Measurements from ENCODE around the gene SFXN4. TPM values are rescaled to one million over a fixed set of nuclear protein-coding genes. Genes with fewer than 3 reads are reported as not detected.

Gene SFXN4, protein sequence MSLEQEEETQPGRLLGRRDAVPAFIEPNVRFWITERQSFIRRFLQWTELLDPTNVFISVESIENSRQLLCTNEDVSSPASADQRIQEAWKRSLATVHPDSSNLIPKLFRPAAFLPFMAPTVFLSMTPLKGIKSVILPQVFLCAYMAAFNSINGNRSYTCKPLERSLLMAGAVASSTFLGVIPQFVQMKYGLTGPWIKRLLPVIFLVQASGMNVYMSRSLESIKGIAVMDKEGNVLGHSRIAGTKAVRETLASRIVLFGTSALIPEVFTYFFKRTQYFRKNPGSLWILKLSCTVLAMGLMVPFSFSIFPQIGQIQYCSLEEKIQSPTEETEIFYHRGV
- total RNA-seq, result 10 to 100 TPM; 48.2 to 52.3 TPM
- polyA plus RNA-seq, result 18.6 TPM

DNA sequence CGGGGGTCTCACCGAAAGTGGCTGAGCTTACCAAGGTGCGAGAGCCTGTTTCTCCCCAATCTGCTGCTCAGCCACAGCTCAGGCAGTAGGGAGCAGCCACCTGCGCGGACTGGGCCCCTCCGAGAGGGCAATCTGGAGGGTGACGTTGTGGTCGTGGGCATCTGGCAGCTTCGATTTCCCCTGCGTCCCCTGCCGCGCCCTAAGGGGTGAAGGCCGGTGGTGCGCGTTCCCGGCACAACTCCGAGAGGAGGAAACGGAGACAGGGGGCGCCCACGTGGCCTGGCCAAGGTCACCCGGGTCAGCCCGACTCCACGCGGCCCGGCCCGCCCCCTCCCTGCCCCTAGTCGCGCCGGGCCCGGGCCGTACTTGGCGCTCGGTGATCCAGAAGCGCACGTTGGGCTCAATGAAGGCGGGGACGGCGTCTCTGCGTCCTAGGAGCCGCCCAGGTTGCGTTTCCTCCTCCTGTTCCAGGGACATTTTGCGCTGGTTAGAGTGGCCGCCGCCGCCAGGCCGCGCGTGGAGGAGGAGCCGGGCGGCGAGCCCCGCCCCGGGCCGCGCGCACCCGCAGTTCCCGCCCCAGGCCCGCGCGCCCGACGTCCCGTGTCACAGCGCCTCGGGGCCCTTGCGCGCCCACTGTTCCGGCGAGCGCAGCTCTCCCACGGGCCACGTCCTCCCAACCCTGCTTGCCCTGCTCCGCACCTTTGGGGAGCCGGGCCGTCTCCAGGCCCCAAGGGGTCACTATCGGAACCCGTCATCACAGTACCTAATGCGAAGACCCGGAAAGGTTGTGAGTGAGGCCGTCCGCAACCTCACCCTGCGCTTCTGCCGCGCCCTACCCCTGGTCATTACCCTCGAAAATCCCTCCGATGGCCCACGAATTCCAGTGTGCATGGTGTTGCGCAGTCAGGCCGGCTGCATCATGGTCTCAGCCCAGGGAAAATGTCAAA lies at the start of gene SFXN4:
TSS of gene SFXN4 (minus strand) at position 544 of the 947 bp plus-strand sequence. CDS start at position 477, 67 bp downstream.
- no peaks in the 10 kb centered on the region for H3K9me3 Mint-ChIP-seq
- peaks cover 9% of the 10 kb centered on the region for H3K36me3 ChIP-seq (ENCODE audit: insufficient read depth, low read length)
- ChIA-PET POLR2A (interaction anchor here (0.6 to 1.9 kb wide), 5 partner anchors 14 to 377 kb away, joined by 3 to 9 read pairs (median 5); partner anchors contain the start of genes DENND10, GRK5 and RGS10), CTCF (interaction anchor here (2.2 kb wide), 1 partner anchor 41 kb away, joined by 7 read pairs; the partner anchor contains the start of gene GRK5)
- H3K4me1 ChIP-seq (ENCODE audit: insufficient read depth, low read length), result peaks cover 16% of the 10 kb centered on the region
- peak within 1 kb of the TSS; percentile 83 to 94 (median 92) for H3K4me3 Mint-ChIP-seq
- peak; percentile 71 to 84 (median 83) for DNase-seq
- H3K27ac ChIP-seq (ENCODE audit: low read depth, low read length), result peak within 1 kb of the TSS; percentile 72
- H3K9me3 ChIP-seq (ENCODE audit: low read length), result no peaks in the 10 kb centered on the region
- peaks cover 5 to 55% (median 17%) of the 10 kb centered on the region in 3 donors for H3K36me3 Mint-ChIP-seq
- peaks cover 25 to 45% (median 25%) of the 10 kb centered on the region in 3 donors for H3K4me1 Mint-ChIP-seq
- no peaks in the 10 kb centered on the region for H3K27me3 ChIP-seq (ENCODE audit: insufficient read depth, low read length, poor library complexity, severe bottlenecking)
- H3K4me3 ChIP-seq (ENCODE audit: low read length), result peak within 1 kb of the TSS; percentile 91
- peaks cover 0 to 1% of the 10 kb centered on the region in 2 donors for H3K27me3 Mint-ChIP-seq
- H3K27ac Mint-ChIP-seq, result peak within 1 kb of the TSS; percentile 81 to 97 (median 95)

DNA sequence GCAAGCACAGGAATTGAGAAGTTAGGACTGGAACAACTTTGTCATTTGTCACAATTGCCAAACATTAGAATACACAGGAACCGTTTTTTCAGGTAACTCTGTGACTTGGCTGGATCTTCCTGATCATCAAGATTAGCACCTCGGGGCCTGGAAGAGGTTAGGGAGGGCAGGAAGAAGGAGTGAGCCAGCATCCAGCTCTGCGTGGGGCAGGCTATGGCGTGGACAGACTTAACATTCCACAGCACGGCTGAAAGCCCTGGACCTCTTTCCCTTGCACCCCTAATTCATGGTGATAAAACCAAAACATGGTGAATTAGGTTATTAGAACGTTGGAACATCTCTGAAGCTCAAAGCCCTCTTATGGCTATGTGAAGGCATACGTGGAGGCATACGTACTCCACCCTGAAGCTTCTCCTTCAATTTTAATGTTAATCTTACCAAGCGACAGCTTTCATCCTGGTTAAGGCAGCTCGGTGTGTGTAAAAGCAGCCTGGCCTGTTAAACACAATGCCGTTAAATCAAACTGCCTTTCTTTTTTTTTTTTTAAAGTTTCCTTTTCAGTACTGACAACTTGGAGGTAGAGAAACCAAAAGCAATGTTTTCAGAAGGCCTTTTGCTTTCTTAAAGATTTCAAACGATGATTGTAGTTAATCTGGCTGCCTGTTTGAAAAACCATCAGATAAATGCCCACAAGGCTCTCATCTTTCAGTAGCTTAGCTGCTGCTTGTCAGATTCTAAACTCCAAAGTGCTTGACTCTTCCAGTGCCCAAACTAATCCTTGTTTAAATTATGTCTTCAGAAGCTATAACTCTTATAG lies 46.3 kb upstream of the SFXN4 start:
- ChIA-PET POLR2A (interaction anchor here (1.1 to 1.4 kb wide), 2 partner anchors 58 to 90 kb away, joined by 4 read pairs; no protein-coding TSS in a partner anchor), CTCF (interaction anchor here (0.8 to 8.6 kb wide), 4 partner anchors 11 to 233 kb away, joined by 3 to 112 read pairs (median 4); no protein-coding TSS in a partner anchor)
- Mint-ChIP-seq H3K4me1 (peaks cover 44 to 68% (median 50%) of the 10 kb centered on the region in 3 donors), H3K27me3 (peaks cover 0 to 2% of the 10 kb centered on the region in 2 donors), H3K36me3 (peaks cover 0 to 4% (median 0%) of the 10 kb centered on the region in 3 donors), H3K9me3 (no peaks in the 10 kb centered on the region), H3K4me3 (peak overlapping the region in 6 of 7 donors; percentile 42 to 77 (median 66)), H3K27ac (peak overlapping the region; percentile 88 to 93 (median 89))
- Histone ChIP-seq H3K4me3 (ENCODE audit: low read length) (peak overlapping the region; percentile 32), H3K9me3 (ENCODE audit: low read length) (no peaks in the 10 kb centered on the region), H3K4me1 (ENCODE audit: insufficient read depth, low read length) (peaks cover 54% of the 10 kb centered on the region), H3K36me3 (ENCODE audit: insufficient read depth, low read length) (no peaks in the 10 kb centered on the region), H3K27me3 (ENCODE audit: insufficient read depth, low read length, poor library complexity, severe bottlenecking) (no peaks in the 10 kb centered on the region), H3K27ac (ENCODE audit: low read depth, low read length) (peak overlapping the region; percentile 51)
- DNase-seq, result peak in 2 of 5 donors; percentile 40 to 61

DNA sequence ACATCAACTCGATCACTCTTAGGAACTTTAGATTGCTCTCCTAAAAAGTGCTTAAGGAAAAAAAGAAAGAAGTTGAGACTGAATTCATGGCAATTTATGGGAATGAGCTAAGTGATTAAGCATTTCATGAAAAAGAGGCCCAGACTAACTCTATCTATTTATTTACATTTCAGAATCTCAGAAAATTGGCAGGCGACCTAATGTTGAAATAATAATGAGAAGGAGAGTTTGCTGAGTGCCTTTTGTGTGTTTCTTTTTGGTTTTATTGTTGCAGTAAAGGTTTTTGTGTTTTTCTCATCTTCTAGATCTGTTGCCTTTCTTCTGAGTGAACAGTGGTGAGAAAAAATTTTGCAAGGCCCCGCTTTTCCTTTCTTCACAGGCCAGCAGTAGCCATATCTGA lies 45.7 kb upstream of the SFXN4 start:
- peak overlapping the region in 4 of 7 donors; percentile 54 to 76 (median 66) for H3K4me3 Mint-ChIP-seq
- no peaks in the 10 kb centered on the region for H3K9me3 Mint-ChIP-seq
- Histone ChIP-seq H3K27ac (ENCODE audit: low read depth, low read length) (no peak overlapping the region), H3K27me3 (ENCODE audit: insufficient read depth, low read length, poor library complexity, severe bottlenecking) (no peaks in the 10 kb centered on the region), H3K4me3 (ENCODE audit: low read length) (peak overlapping the region; percentile 32), H3K4me1 (ENCODE audit: insufficient read depth, low read length) (peaks cover 58% of the 10 kb centered on the region), H3K36me3 (ENCODE audit: insufficient read depth, low read length) (no peaks in the 10 kb centered on the region), H3K9me3 (ENCODE audit: low read length) (no peaks in the 10 kb centered on the region)
- peaks cover 0 to 6% (median 0%) of the 10 kb centered on the region in 3 donors for H3K36me3 Mint-ChIP-seq
- peaks cover 0 to 2% of the 10 kb centered on the region in 2 donors for H3K27me3 Mint-ChIP-seq
- H3K27ac Mint-ChIP-seq, result peak overlapping the region in 7 of 8 donors; percentile 66 to 93 (median 89)
- peaks cover 46 to 73% (median 54%) of the 10 kb centered on the region in 3 donors for H3K4me1 Mint-ChIP-seq
- ChIA-PET CTCF (interaction anchor here (1.5 to 8.6 kb wide), 2 partner anchors 94 to 207 kb away, joined by 5 to 112 read pairs; no protein-coding TSS in a partner anchor), POLR2A (interaction anchor here (1.1 to 1.4 kb wide), 2 partner anchors 58 to 91 kb away, joined by 4 read pairs; no protein-coding TSS in a partner anchor)
- DNase-seq, result no peak

DNA sequence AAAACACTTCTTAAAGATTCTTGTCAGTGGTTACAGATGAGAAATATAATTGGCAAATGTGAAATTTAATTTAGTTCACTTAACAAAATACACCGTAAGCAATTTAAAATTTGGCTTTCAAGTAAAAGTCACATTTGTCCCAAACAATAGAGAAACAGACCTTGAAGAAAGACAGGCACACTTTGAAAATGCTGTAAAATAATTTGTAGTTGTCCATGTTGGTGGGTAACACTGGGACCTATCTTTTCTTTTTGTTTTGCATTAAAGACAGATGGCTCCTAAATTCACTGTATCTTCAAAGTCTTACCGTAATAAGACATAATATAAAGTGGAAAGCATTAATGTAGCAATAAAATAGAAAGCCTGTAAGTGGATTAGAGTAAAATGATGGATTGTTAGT lies 45.1 kb upstream of the SFXN4 start:
- no peak overlapping the region for H3K27ac ChIP-seq (ENCODE audit: low read depth, low read length)
- no peak overlapping the region for H3K4me3 Mint-ChIP-seq

DNA sequence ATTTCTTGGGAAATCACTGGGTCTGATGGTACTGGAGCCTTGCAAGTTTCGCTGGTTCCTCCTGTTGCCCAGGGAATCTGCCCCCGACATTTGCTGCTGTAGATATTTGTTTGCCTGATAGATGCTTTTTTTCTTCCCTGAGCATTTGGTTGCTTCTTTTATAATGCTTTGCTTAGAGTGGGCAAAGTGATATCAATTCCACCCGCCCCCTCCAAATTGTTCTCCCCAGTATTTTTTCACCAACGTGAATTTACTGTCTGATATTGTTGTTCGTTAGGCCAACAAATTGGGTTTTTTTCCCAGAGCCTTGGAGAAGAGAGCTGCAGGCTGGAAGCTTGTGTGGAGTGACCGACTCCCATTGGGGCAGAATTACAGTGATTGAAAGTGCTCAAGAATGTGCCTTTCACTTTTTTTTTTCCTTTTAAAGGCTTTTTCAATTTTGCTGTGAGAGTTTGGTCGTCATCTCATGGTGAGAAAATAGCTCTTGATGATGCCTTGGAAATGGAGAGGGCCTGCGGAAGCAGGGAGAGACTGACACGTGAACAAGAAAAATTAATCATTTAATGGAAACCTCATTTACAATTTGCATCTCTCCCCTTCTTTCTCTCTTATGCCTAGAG lies 44.3 kb upstream of the SFXN4 start:
- Mint-ChIP-seq H3K4me1 (peaks cover 49 to 72% (median 59%) of the 10 kb centered on the region in 3 donors), H3K36me3 (peaks cover 0 to 6% (median 0%) of the 10 kb centered on the region in 3 donors), H3K27me3 (peaks cover 0 to 2% of the 10 kb centered on the region in 2 donors), H3K27ac (peak overlapping the region in 7 of 8 donors; percentile 66 to 97 (median 90)), H3K4me3 (peak overlapping the region; percentile 87 to 99 (median 94)), H3K9me3 (no peaks in the 10 kb centered on the region)
- Histone ChIP-seq H3K27ac (ENCODE audit: low read depth, low read length) (no peak overlapping the region), H3K4me3 (ENCODE audit: low read length) (peak overlapping the region; percentile 78), H3K27me3 (ENCODE audit: insufficient read depth, low read length, poor library complexity, severe bottlenecking) (no peaks in the 10 kb centered on the region), H3K4me1 (ENCODE audit: insufficient read depth, low read length) (peaks cover 59% of the 10 kb centered on the region), H3K36me3 (ENCODE audit: insufficient read depth, low read length) (no peaks in the 10 kb centered on the region), H3K9me3 (ENCODE audit: low read length) (no peaks in the 10 kb centered on the region)
- ChIA-PET CTCF (interaction anchor here (0.7 to 8.6 kb wide), 19 partner anchors 8 to 285 kb away, joined by 3 to 112 read pairs (median 4); no protein-coding TSS in a partner anchor), POLR2A (interaction anchor here (0.6 to 1.6 kb wide), 5 partner anchors 92 to 331 kb away, joined by 3 to 13 read pairs (median 3); no protein-coding TSS in a partner anchor)
- DNase-seq, result no peak

More for the DNA sequence above, 45.1 kb upstream of the SFXN4 start:
- Histone ChIP-seq H3K4me1 (ENCODE audit: insufficient read depth, low read length) (peaks cover 64% of the 10 kb centered on the region), H3K4me3 (ENCODE audit: low read length) (no peak overlapping the region), H3K36me3 (ENCODE audit: insufficient read depth, low read length) (no peaks in the 10 kb centered on the region), H3K9me3 (ENCODE audit: low read length) (no peaks in the 10 kb centered on the region), H3K27me3 (ENCODE audit: insufficient read depth, low read length, poor library complexity, severe bottlenecking) (no peaks in the 10 kb centered on the region)
- H3K9me3 Mint-ChIP-seq, result no peaks in the 10 kb centered on the region
- ChIA-PET POLR2A (interaction anchor here (0.7 to 1.1 kb wide), 2 partner anchors 92 to 234 kb away, joined by 3 to 4 read pairs; no protein-coding TSS in a partner anchor), CTCF (interaction anchor here (1.5 to 8.6 kb wide), 4 partner anchors 12 to 207 kb away, joined by 5 to 112 read pairs (median 8); no protein-coding TSS in a partner anchor)
- peaks cover 49 to 76% (median 59%) of the 10 kb centered on the region in 3 donors for H3K4me1 Mint-ChIP-seq
- DNase-seq, result no peak
- peak overlapping the region in 3 of 8 donors; percentile 6 to 90 (median 89) for H3K27ac Mint-ChIP-seq
- peaks cover 0 to 2% of the 10 kb centered on the region in 2 donors for H3K27me3 Mint-ChIP-seq
- peaks cover 0 to 6% (median 0%) of the 10 kb centered on the region in 3 donors for H3K36me3 Mint-ChIP-seq

DNA sequence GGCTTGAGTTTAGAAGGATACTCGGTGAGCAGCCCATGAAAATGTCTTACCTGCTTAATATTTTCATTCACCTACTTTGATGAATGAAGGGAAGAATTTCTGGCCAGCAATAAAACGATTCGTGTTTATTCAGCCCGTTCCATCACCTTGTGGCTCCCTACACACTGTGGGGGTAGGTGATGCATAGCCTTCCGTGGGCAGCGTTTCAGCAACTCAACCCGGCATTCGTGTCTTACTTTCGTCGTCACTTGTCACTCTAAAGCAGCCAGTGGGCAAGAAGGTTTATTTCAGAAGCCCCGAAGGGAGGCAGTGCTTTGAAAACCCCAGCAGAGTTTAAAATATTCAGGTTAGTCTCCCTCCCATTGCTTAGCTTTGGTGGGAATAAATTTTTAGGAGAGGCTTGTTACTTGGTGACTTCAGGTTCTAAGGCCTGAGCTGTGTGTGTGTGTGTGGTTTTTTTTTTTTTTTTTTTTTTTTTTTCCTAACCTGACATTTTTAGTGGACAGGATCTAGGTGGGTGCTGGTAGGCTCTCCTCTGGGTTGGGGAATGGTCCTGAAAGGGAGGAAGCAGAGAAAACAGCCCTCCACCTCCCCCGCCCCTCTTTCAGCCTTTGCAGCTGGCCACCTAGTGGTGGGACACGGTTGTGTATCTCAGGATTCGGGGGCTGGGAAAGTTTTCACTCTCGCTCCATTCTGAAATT lies 43.7 kb upstream of the SFXN4 start:
- peaks cover 53% of the 10 kb centered on the region for H3K4me1 ChIP-seq (ENCODE audit: insufficient read depth, low read length)
- Mint-ChIP-seq H3K4me1 (peaks cover 48 to 66% (median 57%) of the 10 kb centered on the region in 3 donors), H3K36me3 (peaks cover 0 to 6% (median 0%) of the 10 kb centered on the region in 3 donors), H3K27ac (peak overlapping the region; percentile 19 to 97 (median 89)), H3K9me3 (no peaks in the 10 kb centered on the region), H3K27me3 (peaks cover 0 to 2% of the 10 kb centered on the region in 2 donors), H3K4me3 (peak overlapping the region; percentile 87 to 99 (median 94))
- no peaks in the 10 kb centered on the region for H3K9me3 ChIP-seq (ENCODE audit: low read length)
- peak overlapping the region; percentile 78 for H3K4me3 ChIP-seq (ENCODE audit: low read length)
- peak; percentile 20 to 73 (median 48) for DNase-seq
- no peak overlapping the region for H3K27ac ChIP-seq (ENCODE audit: low read depth, low read length)
- H3K27me3 ChIP-seq (ENCODE audit: insufficient read depth, low read length, poor library complexity, severe bottlenecking), result no peaks in the 10 kb centered on the region
- ChIA-PET CTCF (interaction anchor here (0.7 to 8.6 kb wide), 20 partner anchors 9 to 335 kb away, joined by 3 to 112 read pairs (median 4); partner anchors contain the start of gene RGS10), POLR2A (interaction anchor here (0.6 to 1.6 kb wide), 7 partner anchors 49 to 331 kb away, joined by 3 to 13 read pairs (median 4); no protein-coding TSS in a partner anchor)
- H3K36me3 ChIP-seq (ENCODE audit: insufficient read depth, low read length), result no peaks in the 10 kb centered on the region
